Body of pancreas (tissue), 4 donors: Measurements from ENCODE around the gene AGAP3.

ENCODE experiments used
- POLR2A ChIP-seq, 3 donors: fragments of 450-650 bp; IDR thresholded peaks; one replicate each; pipeline ENCODE4 v1.6.1; 2016; ENCODE audit warnings: antibody characterized with exemption in 3 of 3, mild to moderate bottlenecking in 2 of 3
- TF ChIP-seq, protein P1 (sequence below), 7 experiments: fragments of 450-650 bp in 4 of 7; fragments of 200-600 bp in 3 of 7; sonication (generic) in 3 of 7; IDR thresholded peaks; one replicate each; pipeline ENCODE4 v1.5.1; 2016 to 2019; ENCODE audit warnings: antibody characterized with exemption in 7 of 7

DNA sequence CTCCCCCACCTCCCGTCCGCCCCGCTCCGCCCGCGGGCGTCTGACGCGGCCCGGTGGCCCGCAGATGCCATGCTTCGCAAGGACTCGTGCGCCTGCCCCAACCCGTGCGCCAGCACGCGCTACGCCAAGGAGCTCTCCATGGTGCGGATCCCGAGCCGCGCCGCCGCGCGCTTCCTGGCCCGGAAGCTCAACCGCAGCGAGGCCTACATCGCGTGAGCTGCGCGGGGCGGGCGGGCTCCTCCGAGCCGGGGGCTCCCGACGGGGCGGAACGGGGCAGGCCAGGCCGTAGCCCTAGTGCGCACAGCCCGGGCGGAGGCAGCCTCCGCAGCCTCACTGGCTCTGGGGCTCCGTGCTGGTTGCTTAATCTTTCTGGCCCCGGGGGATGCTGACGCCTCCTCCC is 35.2 kb upstream of the AGAP3 start:
- TF ChIP-seq, protein P1, sequence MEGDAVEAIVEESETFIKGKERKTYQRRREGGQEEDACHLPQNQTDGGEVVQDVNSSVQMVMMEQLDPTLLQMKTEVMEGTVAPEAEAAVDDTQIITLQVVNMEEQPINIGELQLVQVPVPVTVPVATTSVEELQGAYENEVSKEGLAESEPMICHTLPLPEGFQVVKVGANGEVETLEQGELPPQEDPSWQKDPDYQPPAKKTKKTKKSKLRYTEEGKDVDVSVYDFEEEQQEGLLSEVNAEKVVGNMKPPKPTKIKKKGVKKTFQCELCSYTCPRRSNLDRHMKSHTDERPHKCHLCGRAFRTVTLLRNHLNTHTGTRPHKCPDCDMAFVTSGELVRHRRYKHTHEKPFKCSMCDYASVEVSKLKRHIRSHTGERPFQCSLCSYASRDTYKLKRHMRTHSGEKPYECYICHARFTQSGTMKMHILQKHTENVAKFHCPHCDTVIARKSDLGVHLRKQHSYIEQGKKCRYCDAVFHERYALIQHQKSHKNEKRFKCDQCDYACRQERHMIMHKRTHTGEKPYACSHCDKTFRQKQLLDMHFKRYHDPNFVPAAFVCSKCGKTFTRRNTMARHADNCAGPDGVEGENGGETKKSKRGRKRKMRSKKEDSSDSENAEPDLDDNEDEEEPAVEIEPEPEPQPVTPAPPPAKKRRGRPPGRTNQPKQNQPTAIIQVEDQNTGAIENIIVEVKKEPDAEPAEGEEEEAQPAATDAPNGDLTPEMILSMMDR (IDR thresholded peaks at IDR 0.05), result no peak
- no peak for TF ChIP-seq POLR2A (IDR thresholded peaks at IDR 0.05)
